CD1c-positive myeloid dendritic cell (primary cell): ENCODE data around the gene GORAB.

Experiments used
- DNase-seq: peaks from one replicate; pipeline ENCODE4 v3.0.0-alpha.2; 2016; ENCODE audit errors: extremely low spot score

GORAB gene

GRCh38 chr1:170592591-170593111, 60.7 kb downstream of the GORAB start:
- no peak for DNase-seq

GRCh38 chr1:170593173-170594011, 61.4 kb downstream of the GORAB start:
- no peak for DNase-seq

- DNase-seq, result no peak
Measured at GRCh38 chr1:170594066-170594626, 62.2 kb downstream of the GORAB start.

GRCh38 chr1:170596701-170597100, 64.7 kb downstream of the GORAB start:
- DNase-seq, result no peak

- no peak for DNase-seq
Measured at GRCh38 chr1:170598618-170599017, 66.7 kb downstream of the GORAB start.

- DNase-seq, result no peak
Measured at GRCh38 chr1:170599033-170599432, 67.1 kb downstream of the GORAB start.

GRCh38 chr1:170601866-170602265, 69.9 kb downstream of the GORAB start:
- no peak for DNase-seq
